ENCODE measurements around the gene LRRC71.
A peak's percentile ranks its signal among the peaks of the same experiment; 100 is the strongest.

LRRC71 gene

GRCh38 chr1:156943756-156944155 is 23.3 kb downstream of the LRRC71 start (continued):
- no peak for TF ChIP-seq ZSCAN4 (tag by site-specific recombination; IDR thresholded peaks at IDR 0.05)
- no peak for TF ChIP-seq ZNF324 (tag by site-specific recombination; IDR thresholded peaks at IDR 0.05)
- no peak for TF ChIP-seq ZNF10 (tag by site-specific recombination; IDR thresholded peaks at IDR 0.05)
- TF ChIP-seq, protein P1, sequence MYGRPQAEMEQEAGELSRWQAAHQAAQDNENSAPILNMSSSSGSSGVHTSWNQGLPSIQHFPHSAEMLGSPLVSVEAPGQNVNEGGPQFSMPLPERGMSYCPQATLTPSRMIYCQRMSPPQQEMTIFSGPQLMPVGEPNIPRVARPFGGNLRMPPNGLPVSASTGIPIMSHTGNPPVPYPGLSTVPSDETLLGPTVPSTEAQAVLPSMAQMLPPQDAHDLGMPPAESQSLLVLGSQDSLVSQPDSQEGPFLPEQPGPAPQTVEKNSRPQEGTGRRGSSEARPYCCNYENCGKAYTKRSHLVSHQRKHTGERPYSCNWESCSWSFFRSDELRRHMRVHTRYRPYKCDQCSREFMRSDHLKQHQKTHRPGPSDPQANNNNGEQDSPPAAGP (tag by site-specific recombination; IDR thresholded peaks at IDR 0.05), result no peak
- no peak for TF ChIP-seq ZNF174 (tag by site-specific recombination; IDR thresholded peaks at IDR 0.05)
- TF ChIP-seq ZNF560 (tag by site-specific recombination; IDR thresholded peaks at IDR 0.05; ENCODE audit: borderline replicate concordance), result no peak
- TF ChIP-seq, protein P2, sequence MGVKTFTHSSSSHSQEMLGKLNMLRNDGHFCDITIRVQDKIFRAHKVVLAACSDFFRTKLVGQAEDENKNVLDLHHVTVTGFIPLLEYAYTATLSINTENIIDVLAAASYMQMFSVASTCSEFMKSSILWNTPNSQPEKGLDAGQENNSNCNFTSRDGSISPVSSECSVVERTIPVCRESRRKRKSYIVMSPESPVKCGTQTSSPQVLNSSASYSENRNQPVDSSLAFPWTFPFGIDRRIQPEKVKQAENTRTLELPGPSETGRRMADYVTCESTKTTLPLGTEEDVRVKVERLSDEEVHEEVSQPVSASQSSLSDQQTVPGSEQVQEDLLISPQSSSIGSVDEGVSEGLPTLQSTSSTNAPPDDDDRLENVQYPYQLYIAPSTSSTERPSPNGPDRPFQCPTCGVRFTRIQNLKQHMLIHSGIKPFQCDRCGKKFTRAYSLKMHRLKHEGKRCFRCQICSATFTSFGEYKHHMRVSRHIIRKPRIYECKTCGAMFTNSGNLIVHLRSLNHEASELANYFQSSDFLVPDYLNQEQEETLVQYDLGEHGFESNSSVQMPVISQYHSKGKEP (tag by site-specific recombination; IDR thresholded peaks at IDR 0.05), result no peak
- no peak for TF ChIP-seq ZNF335 (tag by site-specific recombination; conservative IDR thresholded peaks at IDR 0.05)
- TF ChIP-seq OSR2 (tag by site-specific recombination; IDR thresholded peaks at IDR 0.05), result no peak
- no peak for TF ChIP-seq KLF7 (tag by site-specific recombination; IDR thresholded peaks at IDR 0.05; ENCODE audit: borderline replicate concordance)
- TF ChIP-seq ZNF391 (tag by site-specific recombination; IDR thresholded peaks at IDR 0.05; ENCODE audit: borderline replicate concordance, low read depth), result no peak

- POLR2A ChIA-PET, result no interaction called here
- Histone ChIP-seq H3K4me1 (ENCODE audit: control insufficient read depth, insufficient read depth, low read length) (no peaks in the 10 kb centered on the region), H3K9me3 (ENCODE audit: control insufficient read depth, insufficient read depth, low read depth, low read length) (no peaks in the 10 kb centered on the region), H3K27ac (ENCODE audit: extremely low read depth, low read depth, low read length) (no peak overlapping the region), H3K36me3 (ENCODE audit: control insufficient read depth in 2 of 2, insufficient read depth in 1 of 2, low read length in 2 of 2) (peaks cover 0 to 100% of the 10 kb centered on the region in 2 experiments; a peak in 2 of 3 replicates), H3K4me3 (ENCODE audit: low read depth, low read length) (no peak overlapping the region)
- TF ChIP-seq, protein P3, sequence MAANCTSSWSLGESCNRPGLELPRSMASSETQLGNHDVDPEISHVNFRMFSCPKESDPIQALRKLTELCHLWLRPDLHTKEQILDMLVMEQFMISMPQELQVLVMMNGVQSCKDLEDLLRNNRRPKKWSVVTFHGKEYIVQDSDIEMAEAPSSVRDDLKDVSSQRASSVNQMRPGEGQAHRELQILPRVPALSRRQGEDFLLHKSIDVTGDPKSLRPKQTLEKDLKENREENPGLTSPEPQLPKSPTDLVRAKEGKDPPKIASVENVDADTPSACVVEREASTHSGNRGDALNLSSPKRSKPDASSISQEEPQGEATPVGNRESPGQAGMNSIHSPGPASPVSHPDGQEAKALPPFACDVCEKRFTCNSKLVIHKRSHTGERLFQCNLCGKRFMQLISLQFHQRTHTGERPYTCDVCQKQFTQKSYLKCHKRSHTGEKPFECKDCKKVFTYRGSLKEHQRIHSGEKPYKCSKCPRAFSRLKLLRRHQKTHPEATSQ (tag by site-specific recombination; IDR thresholded peaks at IDR 0.05), result no peak
- 0 out of 2 replicates have a peak, but pooled peaks have one; percentile 39 for TF ChIP-seq ZNF24 (tag by site-specific recombination; IDR thresholded peaks at IDR 0.05)
- TF ChIP-seq ZNF768 (tag by site-specific recombination; IDR thresholded peaks at IDR 0.05), result no peak
- TF ChIP-seq, protein P4, sequence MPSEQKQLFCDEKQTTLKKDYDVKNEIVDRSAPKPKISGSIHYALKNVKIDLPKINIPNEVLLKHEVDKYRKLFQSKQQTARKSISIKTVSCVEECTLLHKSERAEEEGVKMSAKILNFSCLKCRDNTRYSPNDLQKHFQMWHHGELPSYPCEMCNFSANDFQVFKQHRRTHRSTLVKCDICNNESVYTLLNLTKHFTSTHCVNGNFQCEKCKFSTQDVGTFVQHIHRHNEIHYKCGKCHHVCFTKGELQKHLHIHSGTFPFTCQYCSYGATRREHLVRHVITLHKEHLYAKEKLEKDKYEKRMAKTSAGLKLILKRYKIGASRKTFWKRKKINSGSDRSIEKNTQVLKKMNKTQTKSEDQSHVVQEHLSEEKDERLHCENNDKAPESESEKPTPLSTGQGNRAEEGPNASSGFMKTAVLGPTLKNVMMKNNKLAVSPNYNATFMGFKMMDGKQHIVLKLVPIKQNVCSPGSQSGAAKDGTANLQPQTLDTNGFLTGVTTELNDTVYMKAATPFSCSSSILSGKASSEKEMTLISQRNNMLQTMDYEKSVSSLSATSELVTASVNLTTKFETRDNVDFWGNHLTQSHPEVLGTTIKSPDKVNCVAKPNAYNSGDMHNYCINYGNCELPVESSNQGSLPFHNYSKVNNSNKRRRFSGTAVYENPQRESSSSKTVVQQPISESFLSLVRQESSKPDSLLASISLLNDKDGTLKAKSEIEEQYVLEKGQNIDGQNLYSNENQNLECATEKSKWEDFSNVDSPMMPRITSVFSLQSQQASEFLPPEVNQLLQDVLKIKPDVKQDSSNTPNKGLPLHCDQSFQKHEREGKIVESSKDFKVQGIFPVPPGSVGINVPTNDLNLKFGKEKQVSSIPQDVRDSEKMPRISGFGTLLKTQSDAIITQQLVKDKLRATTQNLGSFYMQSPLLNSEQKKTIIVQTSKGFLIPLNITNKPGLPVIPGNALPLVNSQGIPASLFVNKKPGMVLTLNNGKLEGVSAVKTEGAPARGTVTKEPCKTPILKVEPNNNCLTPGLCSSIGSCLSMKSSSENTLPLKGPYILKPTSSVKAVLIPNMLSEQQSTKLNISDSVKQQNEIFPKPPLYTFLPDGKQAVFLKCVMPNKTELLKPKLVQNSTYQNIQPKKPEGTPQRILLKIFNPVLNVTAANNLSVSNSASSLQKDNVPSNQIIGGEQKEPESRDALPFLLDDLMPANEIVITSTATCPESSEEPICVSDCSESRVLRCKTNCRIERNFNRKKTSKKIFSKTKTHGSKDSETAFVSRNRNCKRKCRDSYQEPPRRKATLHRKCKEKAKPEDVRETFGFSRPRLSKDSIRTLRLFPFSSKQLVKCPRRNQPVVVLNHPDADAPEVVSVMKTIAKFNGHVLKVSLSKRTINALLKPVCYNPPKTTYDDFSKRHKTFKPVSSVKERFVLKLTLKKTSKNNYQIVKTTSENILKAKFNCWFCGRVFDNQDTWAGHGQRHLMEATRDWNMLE (tag by site-specific recombination; conservative IDR thresholded peaks at IDR 0.05; ENCODE audit: low read depth), result no peak
- no peak for TF ChIP-seq SP7 (tag by site-specific recombination; IDR thresholded peaks at IDR 0.05)
- CTCF ChIA-PET, result no interaction called here
Measured at GRCh38 chr1:156944268-156944667, 23.8 kb downstream of the LRRC71 start.
